AG20443 (cell line): Measurements from ENCODE around the gene TANC1.

Source experiments
- DNase-seq: peaks from one replicate; pipeline ENCODE4 v3.0.0; 2012; ENCODE audit warnings: low spot score, mixed read lengths

TANC1 gene

DNA sequence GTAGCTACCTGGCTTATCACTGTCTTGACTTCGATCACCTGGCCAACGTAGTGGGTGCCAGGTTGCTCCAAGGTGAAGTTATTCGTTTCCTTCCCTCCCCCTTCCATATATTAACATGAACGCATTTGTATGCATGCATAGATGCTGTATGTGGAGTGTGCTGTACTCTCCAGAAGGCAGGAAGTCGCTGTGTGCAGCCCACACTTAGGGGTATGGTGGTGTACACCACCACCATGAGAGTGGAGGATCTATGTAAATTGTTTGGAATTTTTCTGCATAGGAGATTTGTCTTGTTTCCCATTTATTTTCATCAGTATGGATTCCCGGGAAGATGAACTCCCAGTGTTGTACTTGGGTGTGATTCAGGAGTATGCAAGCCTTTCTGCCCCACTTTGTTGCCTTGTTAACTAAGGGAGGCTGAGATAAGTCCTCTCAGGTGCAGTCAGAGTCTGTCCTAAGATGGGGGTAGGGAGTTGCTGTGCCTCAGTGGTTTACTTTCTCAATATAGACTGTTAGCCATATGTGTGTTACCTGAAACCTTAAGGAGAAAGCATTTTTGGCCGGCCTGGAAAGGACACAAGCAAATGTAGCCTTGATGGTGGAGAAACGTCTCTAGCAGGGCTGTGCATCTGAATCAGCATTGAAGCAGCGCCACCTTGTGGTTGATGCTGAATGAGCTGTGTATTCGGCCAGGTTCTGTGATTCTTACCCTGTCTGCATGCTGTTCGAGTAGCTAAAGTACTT lies 149.8 kb downstream of the TANC1 start:
- DNase-seq = peak; percentile 75

GRCh38 chr2:159118859-159119500 lies 150.5 kb downstream of the TANC1 start:
- no peak for DNase-seq

- peak; percentile 23 for DNase-seq
These were observed 151.3 kb downstream of the TANC1 start for GRCh38 chr2:159119652-159120257.

- no peak for DNase-seq
These were observed 155.3 kb downstream of the TANC1 start for GRCh38 chr2:159123786-159124185.

DNA sequence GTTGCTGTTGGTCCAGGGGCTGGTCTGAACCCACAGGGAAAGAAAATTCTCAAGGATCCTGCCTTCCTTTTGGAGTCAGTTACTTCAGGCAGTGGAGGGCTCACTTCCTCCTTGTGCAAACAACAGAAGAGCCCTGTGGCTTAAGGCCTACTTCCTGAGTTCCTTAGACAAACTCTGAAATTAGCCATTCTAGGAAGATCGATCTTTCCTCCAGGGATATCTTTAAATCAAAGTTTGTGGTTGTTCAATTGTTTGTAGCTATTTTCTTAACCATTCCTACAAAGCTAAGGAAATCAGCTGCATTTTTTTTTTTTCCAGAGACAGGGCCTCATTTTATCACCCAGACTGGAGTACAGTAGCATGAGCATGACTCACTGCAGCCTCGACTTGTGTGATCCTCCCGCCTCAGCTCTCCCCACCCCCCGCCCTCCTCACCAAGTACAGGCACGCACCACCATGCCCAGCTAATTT lies 156.0 kb downstream of the TANC1 start:
- DNase-seq = peak; percentile 78

DNA sequence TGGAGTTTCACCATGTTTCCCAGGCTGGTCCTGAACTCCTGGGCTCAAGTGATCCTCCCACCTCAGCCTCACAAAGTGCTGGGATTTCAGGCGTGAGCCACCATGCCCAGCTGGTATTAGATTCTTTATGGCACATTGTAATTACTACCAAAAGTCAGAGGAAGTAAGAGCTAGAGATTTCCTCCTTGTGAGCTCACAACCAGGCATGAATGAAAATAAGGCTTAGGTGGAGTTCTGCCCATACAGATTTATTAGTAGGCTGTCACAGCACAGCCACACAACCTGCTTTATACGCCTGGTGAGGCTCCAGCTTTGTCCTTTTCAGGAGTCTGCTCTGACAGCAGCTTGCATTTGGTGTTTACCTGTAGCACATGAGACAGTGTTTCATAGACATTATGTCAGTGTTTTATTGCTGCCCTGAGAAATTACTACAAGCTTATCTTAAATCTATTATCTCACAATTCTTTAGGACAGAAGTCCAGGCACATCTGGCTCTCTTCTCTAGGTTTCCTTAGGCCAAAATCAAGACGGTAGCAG lies 156.6 kb downstream of the TANC1 start:
- DNase-seq = no peak

DNA sequence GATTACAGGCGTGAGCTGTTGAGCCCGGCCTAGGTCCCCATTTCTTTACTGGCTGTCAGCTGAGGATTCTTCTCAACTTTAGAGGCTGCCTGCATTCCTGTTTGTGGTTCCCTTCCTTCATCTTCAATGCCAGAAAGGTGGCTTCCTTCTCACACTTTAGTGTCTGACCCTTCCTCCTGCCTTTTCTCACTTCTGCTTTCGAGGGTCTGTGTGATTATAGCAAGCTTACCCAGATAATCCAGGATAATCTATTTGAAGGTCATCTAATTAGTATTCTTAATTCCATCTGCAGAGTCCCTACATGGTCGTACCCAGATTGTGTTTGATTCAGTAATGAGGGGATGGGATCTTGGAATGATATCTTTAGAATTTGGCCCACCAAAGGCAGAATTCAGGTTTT lies 157.4 kb downstream of the TANC1 start:
- DNase-seq = no peak

- peak; percentile 46 for DNase-seq
These were observed 158.1 kb downstream of the TANC1 start for GRCh38 chr2:159126432-159127022.

DNA sequence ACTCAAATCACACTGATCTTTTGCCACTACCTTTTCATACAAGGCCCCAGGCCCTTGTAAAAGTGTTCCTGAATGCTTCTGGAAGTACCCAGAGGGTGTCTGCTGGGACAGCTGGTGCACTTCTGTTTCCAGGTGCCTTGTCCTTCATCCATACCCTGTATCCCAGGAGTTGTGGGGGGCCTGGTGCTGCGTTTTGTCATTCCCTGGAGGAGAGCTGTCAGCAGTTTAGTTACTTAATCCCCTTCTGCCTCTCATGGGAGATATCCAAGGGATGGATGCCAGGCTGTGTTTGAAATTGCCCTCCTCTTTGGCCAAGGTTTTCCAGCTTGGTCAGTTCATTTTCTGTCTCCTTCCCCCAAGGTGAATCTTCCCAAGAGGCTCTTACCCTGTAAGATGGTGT lies 159.8 kb downstream of the TANC1 start:
- DNase-seq = no peak

GRCh38 chr2:159129269-159129668 lies 160.8 kb downstream of the TANC1 start:
- no peak for DNase-seq

GRCh38 chr2:159129824-159130223 lies 161.4 kb downstream of the TANC1 start:
- no peak for DNase-seq

GRCh38 chr2:159130302-159130701 lies 161.9 kb downstream of the TANC1 start:
- no peak for DNase-seq

GRCh38 chr2:159131267-159131913 lies 162.9 kb downstream of the TANC1 start:
- no peak for DNase-seq

DNA sequence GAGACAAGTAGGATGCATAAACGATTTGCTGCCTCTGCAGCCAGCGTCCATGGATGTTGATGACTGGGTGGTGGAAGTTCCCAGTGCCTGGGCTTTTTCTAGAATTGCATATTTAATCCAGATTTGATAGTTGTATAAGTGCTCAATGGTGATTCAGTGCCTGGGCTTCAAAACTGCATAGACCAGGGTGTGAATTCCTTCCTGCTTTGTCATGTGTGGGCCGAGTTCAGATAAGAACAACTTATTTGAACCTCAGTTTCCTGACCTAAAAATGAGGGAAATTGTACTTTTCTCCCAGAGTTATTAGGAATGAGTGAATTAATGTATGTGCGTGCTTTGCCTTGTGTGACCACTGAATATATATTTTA lies 163.5 kb downstream of the TANC1 start:
- DNase-seq = peak; percentile 73

GRCh38 chr2:159133797-159134196 lies 165.4 kb downstream of the TANC1 start:
- DNase-seq = no peak

DNA sequence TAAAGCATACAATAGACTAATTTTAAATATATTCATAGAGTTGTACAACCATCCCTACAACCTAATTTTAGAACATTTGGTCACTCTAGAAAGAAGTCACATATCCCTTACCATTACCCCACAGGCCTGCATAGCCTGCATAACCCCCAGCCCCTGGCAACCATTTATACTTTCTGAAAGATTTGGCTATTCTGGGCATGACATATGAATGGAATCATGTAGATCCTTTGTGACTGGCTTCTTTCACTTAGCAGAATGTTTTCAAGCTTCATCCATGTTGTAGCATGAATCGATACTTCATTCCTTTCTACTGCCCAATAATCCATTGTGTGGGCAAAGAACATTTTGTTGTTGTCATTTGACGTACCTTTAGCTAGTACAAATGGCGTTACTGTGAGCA lies 166.5 kb downstream of the TANC1 start:
- no peak for DNase-seq

DNA sequence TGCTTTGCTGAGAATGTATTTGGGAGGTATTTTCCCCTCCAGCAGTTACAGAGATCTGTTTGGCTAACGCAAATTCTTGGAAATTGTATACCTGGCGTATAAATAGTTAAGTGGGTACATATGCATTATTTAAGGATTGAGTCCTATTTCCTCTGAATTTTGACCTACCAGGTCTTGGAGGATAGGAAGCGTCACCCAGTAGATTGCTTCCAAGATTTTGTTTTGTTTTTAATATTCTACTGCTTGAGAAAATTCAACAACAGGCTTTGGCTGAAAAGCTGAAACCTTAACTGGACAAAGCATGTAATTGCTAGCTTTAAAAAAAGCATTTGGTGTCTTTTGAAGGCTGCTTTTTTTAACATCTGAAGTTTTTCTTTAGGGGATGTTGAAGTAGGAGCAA lies 168.0 kb downstream of the TANC1 start:
- no peak for DNase-seq

- DNase-seq = no peak
These were observed 169.2 kb downstream of the TANC1 start for GRCh38 chr2:159137511-159138241.

- no peak for DNase-seq
These were observed 170.3 kb downstream of the TANC1 start for GRCh38 chr2:159138642-159139182.

DNA sequence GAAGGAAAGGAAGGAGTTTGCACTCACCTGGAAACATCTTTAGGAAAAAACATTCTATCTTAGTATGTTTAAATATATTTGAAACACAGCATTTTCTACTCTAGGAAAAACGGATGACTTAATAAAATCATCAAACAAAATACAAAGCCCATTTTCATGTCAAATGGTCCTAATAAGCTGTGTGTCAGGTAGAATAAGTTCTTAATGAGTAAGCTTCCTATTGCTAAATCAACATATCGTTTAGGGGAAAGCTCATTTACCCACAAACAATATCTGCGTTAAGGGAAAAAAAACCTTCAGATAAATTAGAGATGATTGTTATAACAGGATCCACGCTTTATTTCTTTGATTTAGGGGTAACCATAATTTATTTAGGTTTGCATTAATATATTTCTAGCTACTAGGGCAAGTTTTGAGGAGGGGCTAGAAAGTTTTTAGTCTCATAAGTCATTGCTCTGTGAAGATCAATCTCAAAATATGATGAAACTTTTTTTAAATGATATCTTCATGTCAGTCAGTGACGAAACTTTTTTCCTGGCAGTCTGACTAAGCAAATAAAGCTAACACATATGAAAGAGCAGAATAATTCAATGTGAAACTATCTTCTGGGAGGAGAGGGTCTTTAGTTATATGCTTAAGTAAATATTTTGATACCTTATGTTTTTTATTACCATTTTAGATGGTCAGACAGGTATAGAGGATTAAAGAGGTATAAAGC lies 170.9 kb downstream of the TANC1 start:
- no peak for DNase-seq
